ENCODE measurements around the gene MYO1E. TPM values are rescaled to one million over a fixed set of nuclear protein-coding genes. Genes with fewer than 3 reads are reported as not detected.

The MYO1E gene
- total RNA-seq, 1 donor, result 17.3 TPM

- Histone ChIP-seq H3K9me3 (ENCODE audit: low read depth, low read length) (no peaks in the 10 kb centered on the region), H3K4me3 (ENCODE audit: low read length) (no peak overlapping the region), H3K4me1 (ENCODE audit: insufficient read depth, low read length) (peaks cover 34% of the 10 kb centered on the region), H3K27me3 (ENCODE audit: insufficient read depth, low read length) (no peaks in the 10 kb centered on the region)
Measured at GRCh38 chr15:59327942-59328341, 44.7 kb downstream of the MYO1E start.

GRCh38 chr15:59326856-59327255, 45.8 kb downstream of the MYO1E start:
- Histone ChIP-seq H3K27me3 (ENCODE audit: insufficient read depth, low read length) (no peaks in the 10 kb centered on the region), H3K4me3 (ENCODE audit: low read length) (no peak overlapping the region), H3K9me3 (ENCODE audit: low read depth, low read length) (no peaks in the 10 kb centered on the region), H3K4me1 (ENCODE audit: insufficient read depth, low read length) (peaks cover 29% of the 10 kb centered on the region)

- Histone ChIP-seq H3K9me3 (ENCODE audit: low read depth, low read length) (no peaks in the 10 kb centered on the region), H3K4me1 (ENCODE audit: insufficient read depth, low read length) (peaks cover 5% of the 10 kb centered on the region), H3K27me3 (ENCODE audit: insufficient read depth, low read length) (no peaks in the 10 kb centered on the region), H3K4me3 (ENCODE audit: low read length) (no peak overlapping the region)
Measured at GRCh38 chr15:59322056-59322759, 50.5 kb downstream of the MYO1E start.

- Histone ChIP-seq H3K27me3 (ENCODE audit: insufficient read depth, low read length) (no peaks in the 10 kb centered on the region), H3K4me1 (ENCODE audit: insufficient read depth, low read length) (no peaks in the 10 kb centered on the region), H3K9me3 (ENCODE audit: low read depth, low read length) (no peaks in the 10 kb centered on the region), H3K4me3 (ENCODE audit: low read length) (no peak overlapping the region)
Measured at GRCh38 chr15:59321000-59321689, 51.5 kb downstream of the MYO1E start.

GRCh38 chr15:59317211-59317610, 55.5 kb downstream of the MYO1E start:
- Histone ChIP-seq H3K4me3 (ENCODE audit: low read length) (no peak overlapping the region), H3K9me3 (ENCODE audit: low read depth, low read length) (no peaks in the 10 kb centered on the region), H3K4me1 (ENCODE audit: insufficient read depth, low read length) (peaks cover 12% of the 10 kb centered on the region), H3K27me3 (ENCODE audit: insufficient read depth, low read length) (no peaks in the 10 kb centered on the region)

- no peak overlapping the region for H3K4me3 ChIP-seq (ENCODE audit: low read length)
- H3K4me1 ChIP-seq (ENCODE audit: insufficient read depth, low read length), result peaks cover 14% of the 10 kb centered on the region
- H3K27me3 ChIP-seq (ENCODE audit: insufficient read depth, low read length), result no peaks in the 10 kb centered on the region
- no peaks in the 10 kb centered on the region for H3K9me3 ChIP-seq (ENCODE audit: low read depth, low read length)
Measured at GRCh38 chr15:59315914-59316451, 56.7 kb downstream of the MYO1E start.

- Histone ChIP-seq H3K4me3 (ENCODE audit: low read length) (no peak overlapping the region), H3K4me1 (ENCODE audit: insufficient read depth, low read length) (peaks cover 14% of the 10 kb centered on the region), H3K9me3 (ENCODE audit: low read depth, low read length) (no peaks in the 10 kb centered on the region), H3K27me3 (ENCODE audit: insufficient read depth, low read length) (no peaks in the 10 kb centered on the region)
Measured at GRCh38 chr15:59313641-59314332, 58.9 kb downstream of the MYO1E start.

GRCh38 chr15:59312205-59312604, 60.5 kb downstream of the MYO1E start:
- no peak overlapping the region for H3K4me3 ChIP-seq (ENCODE audit: low read length)
- no peaks in the 10 kb centered on the region for H3K9me3 ChIP-seq (ENCODE audit: low read depth, low read length)
- peaks cover 14% of the 10 kb centered on the region for H3K4me1 ChIP-seq (ENCODE audit: insufficient read depth, low read length)
- no peaks in the 10 kb centered on the region for H3K27me3 ChIP-seq (ENCODE audit: insufficient read depth, low read length)

- Histone ChIP-seq H3K4me3 (ENCODE audit: low read length) (no peak overlapping the region), H3K4me1 (ENCODE audit: insufficient read depth, low read length) (peaks cover 14% of the 10 kb centered on the region), H3K27me3 (ENCODE audit: insufficient read depth, low read length) (no peaks in the 10 kb centered on the region), H3K9me3 (ENCODE audit: low read depth, low read length) (no peaks in the 10 kb centered on the region)
Measured at GRCh38 chr15:59311195-59311594, 61.5 kb downstream of the MYO1E start.

GRCh38 chr15:59309405-59309804, 63.3 kb downstream of the MYO1E start:
- H3K9me3 ChIP-seq (ENCODE audit: low read depth, low read length), result no peaks in the 10 kb centered on the region
- no peaks in the 10 kb centered on the region for H3K27me3 ChIP-seq (ENCODE audit: insufficient read depth, low read length)
- H3K4me1 ChIP-seq (ENCODE audit: insufficient read depth, low read length), result peaks cover 27% of the 10 kb centered on the region

GRCh38 chr15:59307165-59307537, 65.5 kb downstream of the MYO1E start:
- no peaks in the 10 kb centered on the region for H3K27me3 ChIP-seq (ENCODE audit: insufficient read depth, low read length)
- H3K9me3 ChIP-seq (ENCODE audit: low read depth, low read length), result no peaks in the 10 kb centered on the region

More at GRCh38 chr15:59309405-59309804, 63.3 kb downstream of the MYO1E start:
- H3K4me3 ChIP-seq (ENCODE audit: low read length), result no peak overlapping the region

GRCh38 chr15:59306520-59307164, 66.0 kb downstream of the MYO1E start:
- Histone ChIP-seq H3K4me3 (ENCODE audit: low read length) (no peak overlapping the region), H3K4me1 (ENCODE audit: insufficient read depth, low read length) (peaks cover 16% of the 10 kb centered on the region), H3K9me3 (ENCODE audit: low read depth, low read length) (no peaks in the 10 kb centered on the region), H3K27me3 (ENCODE audit: insufficient read depth, low read length) (no peaks in the 10 kb centered on the region)

More at GRCh38 chr15:59307165-59307537, 65.5 kb downstream of the MYO1E start:
- no peak overlapping the region for H3K4me3 ChIP-seq (ENCODE audit: low read length)
- peaks cover 17% of the 10 kb centered on the region for H3K4me1 ChIP-seq (ENCODE audit: insufficient read depth, low read length)

- Histone ChIP-seq H3K4me1 (ENCODE audit: insufficient read depth, low read length) (peaks cover 34% of the 10 kb centered on the region), H3K4me3 (ENCODE audit: low read length) (no peak overlapping the region), H3K27me3 (ENCODE audit: insufficient read depth, low read length) (no peaks in the 10 kb centered on the region), H3K9me3 (ENCODE audit: low read depth, low read length) (no peaks in the 10 kb centered on the region)
Measured at GRCh38 chr15:59304807-59305206, 67.9 kb downstream of the MYO1E start.

GRCh38 chr15:59304034-59304795, 68.5 kb downstream of the MYO1E start:
- H3K9me3 ChIP-seq (ENCODE audit: low read depth, low read length), result no peaks in the 10 kb centered on the region
- H3K4me1 ChIP-seq (ENCODE audit: insufficient read depth, low read length), result peaks cover 39% of the 10 kb centered on the region
- no peak overlapping the region for H3K4me3 ChIP-seq (ENCODE audit: low read length)
- no peaks in the 10 kb centered on the region for H3K27me3 ChIP-seq (ENCODE audit: insufficient read depth, low read length)

Data from mononuclear cell (primary cell).